Measurements from ENCODE around the gene MX2. TPM values are rescaled to one million over a fixed set of nuclear protein-coding genes. Genes with fewer than 3 reads are reported as not detected.
A peak's percentile ranks its signal among the peaks of the same experiment; 100 is the strongest.

Gene MX2
- total and polyA plus RNA-seq, 10 of the 15 experiments (the other 5 are each of a cell fraction or from before 2014, with no cell fraction given) = 10.5 to 167 (median 46.1) TPM

GRCh38 chr21:41373763-41374162 is 11.9 kb downstream of the MX2 start:
- BruUV-seq (replicated peaks) = no TSS peak
- in situ Hi-C loops (cut with MboI) (no loop called here), intact Hi-C loops (cut with micrococcal nuclease; ENCODE audit: unreplicated experiment) (no loop called here)
- Histone ChIP-seq H3K27ac (ENCODE audit: control insufficient read depth, insufficient read depth) (no peak overlapping the region; the same call in 1 of the 2 replicates), H3K9me3 (replicated peaks; ENCODE audit: control insufficient read depth, insufficient read depth, low read length) (no peaks in the 10 kb centered on the region), H4K20me1 (ENCODE audit: control insufficient read depth, insufficient read depth) (no peaks in the 10 kb centered on the region; the same call in 1 of the 2 replicates), H3K4me1 (ENCODE audit: control insufficient read depth, insufficient read depth, low read length) (peaks cover 15% of the 10 kb centered on the region), H3K36me3 (ENCODE audit: control insufficient read depth in 2 of 2, insufficient read depth in 2 of 2, low read length in 1 of 2) (peaks cover 0 to 5% of the 10 kb centered on the region in 2 experiments; a peak in 3 of 4 replicates), H3K4me3 (no peak overlapping the region), H2AFZ (ENCODE audit: control insufficient read depth, low read depth, low read length) (no peak overlapping the region), H3K4me2 (ENCODE audit: control insufficient read depth, insufficient read depth) (peak overlapping the region; percentile 1), H3K27me3 (replicated peaks in 1 of 2; ENCODE audit: control insufficient read depth in 2 of 2, insufficient read depth in 2 of 2, low read length in 1 of 2) (no peaks in the 10 kb centered on the region), H3K79me2 (ENCODE audit: control insufficient read depth, insufficient read depth, low read length) (peaks cover 52% of the 10 kb centered on the region), H3K9ac (ENCODE audit: control insufficient read depth, insufficient read depth, low read length) (no peak overlapping the region)
- RAD21 ChIA-PET (ENCODE audit: unreplicated experiment) = interaction anchor here (5.5 to 7.7 kb wide), 3 partner anchors 13 to 91 kb away, joined by 29 to 97 read pairs (median 42); partner anchors contain the start of gene MX2
- no peak for ATAC-seq
- CTCF ChIA-PET = interaction anchor here (3.5 to 7.4 kb wide), 2 partner anchors 38 to 90 kb away, joined by 20 to 99 read pairs; no protein-coding TSS in a partner anchor
- SMC1A ChIA-PET (ENCODE audit: uncharacterized antibody, unreplicated experiment) = interaction anchor here (1.3 to 8.3 kb wide), 3 partner anchors 17 to 90 kb away, joined by 4 to 67 read pairs (median 62); no protein-coding TSS in a partner anchor
- no peak for DNase-seq (ENCODE audit: low read depth, low spot score)
- 100% methylated on average over 5 of the region's 8 CpGs for WGBS (ENCODE audit: insufficient coverage, insufficient replicate concordance, low lambda C conversion rate, missing lambda C conversion rate)
- POLR2A ChIA-PET = interaction anchor here (1.2 to 3.1 kb wide), 3 partner anchors 12 to 91 kb away, joined by 3 to 13 read pairs (median 11); partner anchors contain the start of genes MX1 and MX2
- no peak for FAIRE-seq
- TF ChIP-seq MXI1 (IDR thresholded peaks at IDR 0.05; ENCODE audit: low read depth, low read length) (no peak), DPF2 (IDR thresholded peaks at IDR 0.05) (no peak), SMAD5 (IDR thresholded peaks at IDR 0.05; ENCODE audit: low read depth) (no peak), SIN3A (IDR thresholded peaks at IDR 0.05; ENCODE audit: low read depth, low read length) (no peak), ZSCAN29 (IDR thresholded peaks at IDR 0.05) (no peak), NR2F1 (conservative IDR thresholded peaks at IDR 0.05) (no peak), ZBTB33 (IDR thresholded peaks at IDR 0.05) (no peak), RUNX3 (IDR thresholded peaks at IDR 0.05; ENCODE audit: low read length) (no peak), BCL11A (IDR thresholded peaks at IDR 0.05; ENCODE audit: low read depth, low read length) (no peak), JUNB (IDR thresholded peaks at IDR 0.05) (no peak), ATF3 (IDR thresholded peaks at IDR 0.05; ENCODE audit: borderline replicate concordance, extremely low read depth, low read depth, low read length) (no peak), ZBTB40 (IDR thresholded peaks at IDR 0.05; ENCODE audit: borderline replicate concordance) (no peak), NRF1 (conservative IDR thresholded peaks at IDR 0.05; ENCODE audit: low read depth, low read length) (no peak), IKZF1 (conservative IDR thresholded peaks at IDR 0.05) (no peak), POLR2AphosphoS5 (IDR thresholded peaks at IDR 0.05; ENCODE audit: low read length) (no peak)

Data from GM12878 (cell line).